ENCODE results near the gene RPA1. TPM values are rescaled to one million over a fixed set of nuclear protein-coding genes. Genes with fewer than 3 reads are reported as not detected.

Gene RPA1
- total RNA-seq, 1 donor from 2014 or later: 46.0 TPM

Other genes with a start within 250 kb of the RPA1 start
- gene SLC43A2, start 201.2 kb upstream of the RPA1 start, total RNA-seq: 3.1 TPM
- 13.1 TPM for gene SCARF1, start 184.3 kb upstream of the RPA1 start, total RNA-seq
- gene RILP, start 180.1 kb upstream of the RPA1 start, total RNA-seq: 81.4 TPM
- gene PRPF8, start 145.1 kb upstream of the RPA1 start, total RNA-seq: 135 TPM
- gene TLCD2, start 119.6 kb upstream of the RPA1 start, total RNA-seq: 1.7 TPM
- gene WDR81, start 105.3 kb upstream of the RPA1 start, total RNA-seq: 7.6 TPM
- gene SERPINF2, start 87.1 kb upstream of the RPA1 start, total RNA-seq: 1.4 TPM
- gene SERPINF1, start 67.9 kb upstream of the RPA1 start, total RNA-seq: 146 TPM
- 6.9 TPM for gene SMYD4, start 103 bp upstream of the RPA1 start, total RNA-seq
- 1.9 TPM for gene RTN4RL1, start 195.3 kb downstream of the RPA1 start, total RNA-seq
- 28.9 TPM for gene DPH1, start 200.1 kb downstream of the RPA1 start, total RNA-seq
- 14.4 TPM for gene OVCA2, start 212.0 kb downstream of the RPA1 start, total RNA-seq
- gene HIC1, start 225.1 kb downstream of the RPA1 start, total RNA-seq: 19.0 TPM